Islet of Langerhans (tissue), 1 donor: ENCODE data around the gene ZNF586.
"Not testable (repeated sequence)": the region's sequence is repeated elsewhere in the genome, so short reads cannot be mapped to it uniquely, and the experiment has no call there.

Source experiments
- FAIRE-seq: peaks from one replicate; lab custom pipeline; 2011; peaks lifted over from hg19 to GRCh38; lab: Jason Lieb, UNC

The ZNF586 gene

GRCh38 chr19:57823608-57824007 lies 54.1 kb downstream of the ZNF586 start:
- FAIRE-seq, result not testable (repeated sequence)

GRCh38 chr19:57825511-57825910 lies 56.0 kb downstream of the ZNF586 start:
- no peak for FAIRE-seq

- no peak for FAIRE-seq
These were observed 59.8 kb downstream of the ZNF586 start for GRCh38 chr19:57829316-57829715.

- FAIRE-seq, result peak; percentile 17
These were observed 60.7 kb downstream of the ZNF586 start, which contains the start of gene ZNF587B for GRCh38 chr19:57830071-57830602. Gene ZNF587B (plus strand): TSS chr19:57830299. CDS start chr19:57830529, 230 bp downstream.
